Transverse colon (tissue), 4 donors: Measurements from ENCODE around the gene MYCBP2.

Experiments used
- POLR2AphosphoS5 ChIP-seq, 3 donors: sonication (generic); formaldehyde crosslinking; IDR thresholded peaks; one replicate each; pipeline ENCODE4 v1.6.1; 2016; ENCODE audit warnings: antibody characterized with exemption in 3 of 3
- TF ChIP-seq, protein P1 (sequence below), 5 experiments: fragments of 200-600 bp in 3 of 5; fragments of 450-650 bp in 2 of 5; sonication (generic) in 3 of 5; IDR thresholded peaks; 1 replicate in 2 of 5; 2 replicates in 3 of 5; pipeline ENCODE4 v1.5.1; 2016 to 2017; ENCODE audit warnings: antibody characterized with exemption in 5 of 5, inconsistent platforms in 3 of 5, mild to moderate bottlenecking in 2 of 5, moderate library complexity in 1 of 5

DNA sequence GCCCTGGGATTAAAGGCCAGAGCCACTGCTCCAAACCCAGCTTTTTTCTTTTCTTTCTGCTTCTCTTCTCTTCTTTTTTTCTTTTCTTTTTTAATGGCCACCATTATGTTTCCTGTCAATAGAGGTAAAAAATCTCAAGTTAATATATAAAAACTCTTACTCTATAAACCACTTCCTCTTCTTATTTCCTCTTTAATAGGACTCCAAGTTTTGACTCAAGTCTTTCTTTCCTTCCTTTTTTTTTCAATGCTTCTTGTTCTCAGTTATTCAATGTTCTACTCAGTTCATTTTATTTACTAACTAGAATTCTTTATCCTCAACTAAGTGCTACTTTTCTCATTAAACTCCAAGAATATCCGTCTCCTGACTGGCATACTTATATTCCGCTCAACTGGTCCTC is 27.1 kb upstream of the MYCBP2 start:
- TF ChIP-seq POLR2AphosphoS5 (IDR thresholded peaks at IDR 0.05) = no peak
- TF ChIP-seq, protein P1, sequence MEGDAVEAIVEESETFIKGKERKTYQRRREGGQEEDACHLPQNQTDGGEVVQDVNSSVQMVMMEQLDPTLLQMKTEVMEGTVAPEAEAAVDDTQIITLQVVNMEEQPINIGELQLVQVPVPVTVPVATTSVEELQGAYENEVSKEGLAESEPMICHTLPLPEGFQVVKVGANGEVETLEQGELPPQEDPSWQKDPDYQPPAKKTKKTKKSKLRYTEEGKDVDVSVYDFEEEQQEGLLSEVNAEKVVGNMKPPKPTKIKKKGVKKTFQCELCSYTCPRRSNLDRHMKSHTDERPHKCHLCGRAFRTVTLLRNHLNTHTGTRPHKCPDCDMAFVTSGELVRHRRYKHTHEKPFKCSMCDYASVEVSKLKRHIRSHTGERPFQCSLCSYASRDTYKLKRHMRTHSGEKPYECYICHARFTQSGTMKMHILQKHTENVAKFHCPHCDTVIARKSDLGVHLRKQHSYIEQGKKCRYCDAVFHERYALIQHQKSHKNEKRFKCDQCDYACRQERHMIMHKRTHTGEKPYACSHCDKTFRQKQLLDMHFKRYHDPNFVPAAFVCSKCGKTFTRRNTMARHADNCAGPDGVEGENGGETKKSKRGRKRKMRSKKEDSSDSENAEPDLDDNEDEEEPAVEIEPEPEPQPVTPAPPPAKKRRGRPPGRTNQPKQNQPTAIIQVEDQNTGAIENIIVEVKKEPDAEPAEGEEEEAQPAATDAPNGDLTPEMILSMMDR (IDR thresholded peaks at IDR 0.05) = no peak
